Stomach (tissue), 9 donors: Measurements from ENCODE around the gene PITPNC1. TPM values are rescaled to one million over a fixed set of nuclear protein-coding genes. Genes with fewer than 3 reads are reported as not detected.

Source experiments
- DNase-seq, 2 donors: peaks; one replicate each; pipeline versions ENCODE4 v3.0.0 to v3.0.0-alpha.2; 2013 to 2019
- H3K27ac ChIP-seq, 5 donors: fragments of 200-600 bp in 4 of 5; sonication (generic) in 4 of 5; one replicate each; pipeline ENCODE4 v1.5.1; 2013 to 2019; ENCODE audit warnings: mild to moderate bottlenecking in 1 of 5, moderate library complexity in 1 of 5
- H3K27me3 ChIP-seq, 3 donors: fragments of 200-600 bp; sonication (generic); one replicate each; pipeline ENCODE4 v1.5.1; 2017 to 2019; ENCODE audit warnings: mixed run types in 1 of 3
- H3K36me3 ChIP-seq, 4 donors: fragments of 200-600 bp; sonication (generic); 1 replicate in 3 of 4; 2 replicates in 1 of 4; pipeline ENCODE4 v1.5.1; 2016 to 2019
- H3K4me1 ChIP-seq, 4 donors: fragments of 200-600 bp; sonication (generic); one replicate each; pipeline ENCODE4 v1.5.1; 2016 to 2019
- H3K4me3 ChIP-seq, 4 donors: fragments of 200-600 bp; sonication (generic) in 3 of 4; one replicate each; pipeline ENCODE4 v1.5.1; 2016 to 2019; ENCODE audit warnings: mild to moderate bottlenecking in 1 of 4
- H3K9me3 ChIP-seq, 4 donors: fragments of 200-600 bp; sonication (generic); one replicate each; pipeline ENCODE4 v1.5.1; 2016 to 2019
- CTCF ChIP-seq, 7 experiments: fragments of 450-650 bp in 4 of 7; fragments of 200-600 bp in 3 of 7; sonication (generic) in 3 of 7; IDR thresholded peaks; one replicate each; pipeline ENCODE4 v1.5.1; 2016 to 2019; ENCODE audit warnings: antibody characterized with exemption in 7 of 7, control low read depth in 2 of 7, mild to moderate bottlenecking in 1 of 7
- EP300 ChIP-seq: sonication (generic); formaldehyde crosslinking; IDR thresholded peaks from one replicate; pipeline ENCODE4 v1.6.1; 2017; ENCODE audit warnings: antibody characterized with exemption
- POLR2A ChIP-seq, 4 donors: fragments of 450-650 bp; IDR thresholded peaks; one replicate each; pipeline ENCODE4 v1.6.1; 2016; ENCODE audit warnings: antibody characterized with exemption in 4 of 4, control low read depth in 2 of 4, mild to moderate bottlenecking in 1 of 4, moderate library complexity in 1 of 4
- POLR2AphosphoS5 ChIP-seq, 3 donors: sonication (generic); formaldehyde crosslinking; IDR thresholded peaks; one replicate each; pipeline ENCODE4 v1.6.1; 2016; ENCODE audit warnings: antibody characterized with exemption in 3 of 3
- WGBS, 5 donors: extraction: QIAGEN DNeasy Blood & Tissue Kit in 3 of 5; methylation state at CpG; one replicate each; pipeline versions ENCODE4 v1.1.5 to v1.1.7; 2013 to 2018; 5-methylcytosine and 5-hydroxymethylcytosine counted together
- intact Hi-C: fragments of 100-400 bp; cut with DNase I; formaldehyde crosslinking; loops from one replicate; pipeline ENCODE4 v1.15.1; 2023; ENCODE audit warnings: low total_unique reads
- polyA plus RNA-seq, 3 donors: library from polyadenylated mRNA; stranded (reverse); fragments of 200-250 nt; gene quantifications; one replicate each; pipeline ENCODE4 v1.2.3, GENCODE V29; 2013
- total RNA-seq, 5 donors: library from RNA; depleted of rRNA; stranded (reverse); fragments of >200 nt; gene quantifications; one replicate each; pipeline versions ENCODE4 v1.1.0 to v1.2.3, GENCODE V29; 2014 to 2016
- donor health status: healthy with polysubstance abuse.
- donor health status: Bipolar disorder and iron deficiency.
- donor health status: healthy.

Gene PITPNC1
- total and polyA plus RNA-seq, 8 donors, result 2.3 to 25.3 (median 14.4) TPM

- 13 to 31% (median 23%) methylated on average over 9 of the region's 9 CpGs for WGBS, 5 donors
- intact Hi-C loops, result no loop called here
- H3K4me1 ChIP-seq, result peaks cover 10 to 29% (median 19%) of the 10 kb centered on the region in 4 donors
- no peaks in the 10 kb centered on the region for H3K27me3 ChIP-seq
- H3K9me3 ChIP-seq, result no peaks in the 10 kb centered on the region
- TF ChIP-seq EP300, result no peak
- TF ChIP-seq POLR2A (IDR thresholded peaks at IDR 0.05), result no peak
- TF ChIP-seq CTCF (IDR thresholded peaks at IDR 0.05), result no peak
- TF ChIP-seq POLR2AphosphoS5 (IDR thresholded peaks at IDR 0.05), result peak in 2 of 3 donors; percentile 24 to 54
- peaks cover 0 to 6% (median 0%) of the 10 kb centered on the region in 4 donors for H3K36me3 ChIP-seq
- H3K27ac ChIP-seq, result peak overlapping the region; percentile 57 to 79 (median 70)
- DNase-seq, result peak; percentile 76 to 78
- H3K4me3 ChIP-seq, result no peak overlapping the region
Measured at GRCh38 chr17:67390646-67391361, 13.7 kb downstream of the PITPNC1 start.

DNA sequence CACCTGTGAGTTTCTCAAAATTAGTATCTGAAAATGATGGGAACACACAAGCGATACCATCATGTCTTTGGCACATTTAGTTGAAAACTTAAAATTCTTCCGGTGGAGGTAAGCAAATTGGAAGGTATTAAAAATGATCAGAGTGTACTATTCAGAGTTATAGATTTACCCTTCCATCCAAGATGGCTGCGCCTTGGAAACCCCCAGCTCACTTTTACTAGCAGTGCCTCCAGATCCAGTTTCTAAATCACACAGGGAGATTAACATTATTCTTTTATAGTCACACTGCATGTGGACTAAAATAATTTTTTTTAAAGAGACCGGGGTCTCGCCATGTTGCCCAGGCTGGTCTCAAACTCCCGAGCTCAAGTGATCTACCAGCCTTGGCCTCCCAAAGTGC lies 15.0 kb downstream of the PITPNC1 start:
- H3K27ac ChIP-seq, result peak overlapping the region in 1 of 5 donors; percentile 57
- 94 to 97% (median 96%) methylated on average over 6 of the region's 6 CpGs for WGBS, 5 donors
- H3K36me3 ChIP-seq, result peaks cover 0 to 6% (median 0%) of the 10 kb centered on the region in 4 donors
- peaks cover 10 to 28% (median 19%) of the 10 kb centered on the region in 4 donors for H3K4me1 ChIP-seq
- intact Hi-C loops, result no loop called here
- H3K27me3 ChIP-seq, result no peaks in the 10 kb centered on the region
- H3K4me3 ChIP-seq, result no peak overlapping the region
- DNase-seq, result no peak
- no peaks in the 10 kb centered on the region for H3K9me3 ChIP-seq
- TF ChIP-seq POLR2AphosphoS5 (IDR thresholded peaks at IDR 0.05) (no peak), CTCF (IDR thresholded peaks at IDR 0.05) (no peak), EP300 (no peak), POLR2A (IDR thresholded peaks at IDR 0.05) (no peak)

GRCh38 chr17:67393809-67394397 lies 16.8 kb downstream of the PITPNC1 start:
- Histone ChIP-seq H3K36me3 (peaks cover 0 to 6% (median 0%) of the 10 kb centered on the region in 4 donors), H3K4me3 (no peak overlapping the region), H3K27me3 (no peaks in the 10 kb centered on the region), H3K9me3 (no peaks in the 10 kb centered on the region), H3K27ac (no peak overlapping the region), H3K4me1 (peaks cover 10 to 28% (median 19%) of the 10 kb centered on the region in 4 donors)
- intact Hi-C loops, result no loop called here
- 91 to 97% (median 95%) methylated on average over 9 of the region's 9 CpGs for WGBS, 5 donors
- DNase-seq, result no peak
- TF ChIP-seq POLR2A (IDR thresholded peaks at IDR 0.05), result no peak

- H3K27ac ChIP-seq, result no peak overlapping the region
Measured at GRCh38 chr17:67399676-67400075, 22.6 kb downstream of the PITPNC1 start.

More at GRCh38 chr17:67399676-67400075, 22.6 kb downstream of the PITPNC1 start:
- TF ChIP-seq POLR2AphosphoS5 (IDR thresholded peaks at IDR 0.05) (no peak), POLR2A (IDR thresholded peaks at IDR 0.05) (no peak), EP300 (no peak), CTCF (IDR thresholded peaks at IDR 0.05) (no peak)
- WGBS, 5 donors, result 83 to 95% (median 92%) methylated on average over 3 of the region's 3 CpGs
- H3K36me3 ChIP-seq, result no peaks in the 10 kb centered on the region
- H3K4me3 ChIP-seq, result no peak overlapping the region
- intact Hi-C loops, result no loop called here
- no peak for DNase-seq
- H3K9me3 ChIP-seq, result no peaks in the 10 kb centered on the region
- H3K4me1 ChIP-seq, result peaks cover 0 to 26% (median 10%) of the 10 kb centered on the region in 4 donors
- no peaks in the 10 kb centered on the region for H3K27me3 ChIP-seq
